Islet of Langerhans (tissue), 1 donor: ENCODE measurements around the gene C1orf159.

Experiments used
- FAIRE-seq: peaks from one replicate; lab custom pipeline; 2011; peaks lifted over from hg19 to GRCh38; lab: Jason Lieb, UNC

C1orf159 gene

GRCh38 chr1:1052003-1052840, 63.7 kb downstream of the C1orf159 start:
- no peak for FAIRE-seq

DNA sequence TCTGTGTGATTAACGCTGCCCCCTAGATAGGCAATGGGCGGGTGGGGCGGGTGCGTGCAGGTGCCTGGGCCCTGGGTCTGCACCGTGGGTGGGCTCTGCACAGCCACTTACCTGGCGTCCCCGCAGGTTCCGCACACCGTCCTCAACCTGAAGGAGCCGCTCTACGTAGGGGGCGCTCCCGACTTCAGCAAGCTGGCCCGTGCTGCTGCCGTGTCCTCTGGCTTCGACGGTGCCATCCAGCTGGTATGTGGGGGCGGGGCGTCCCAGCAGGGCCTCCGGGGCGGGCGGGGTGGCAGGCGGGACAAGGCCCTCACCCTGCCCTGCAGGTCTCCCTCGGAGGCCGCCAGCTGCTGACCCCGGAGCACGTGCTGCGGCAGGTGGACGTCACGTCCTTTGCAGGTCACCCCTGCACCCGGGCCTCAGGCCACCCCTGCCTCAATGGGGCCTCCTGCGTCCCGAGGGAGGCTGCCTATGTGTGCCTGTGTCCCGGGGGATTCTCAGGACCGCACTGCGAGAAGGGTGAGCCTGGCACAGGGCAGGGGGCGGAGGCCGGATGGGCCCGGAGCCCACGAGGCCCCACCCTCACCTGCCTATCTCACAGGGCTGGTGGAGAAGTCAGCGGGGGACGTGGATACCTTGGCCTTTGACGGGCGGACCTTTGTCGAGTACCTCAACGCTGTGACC, 64.6 kb downstream of the C1orf159 start:
- FAIRE-seq: no peak

DNA sequence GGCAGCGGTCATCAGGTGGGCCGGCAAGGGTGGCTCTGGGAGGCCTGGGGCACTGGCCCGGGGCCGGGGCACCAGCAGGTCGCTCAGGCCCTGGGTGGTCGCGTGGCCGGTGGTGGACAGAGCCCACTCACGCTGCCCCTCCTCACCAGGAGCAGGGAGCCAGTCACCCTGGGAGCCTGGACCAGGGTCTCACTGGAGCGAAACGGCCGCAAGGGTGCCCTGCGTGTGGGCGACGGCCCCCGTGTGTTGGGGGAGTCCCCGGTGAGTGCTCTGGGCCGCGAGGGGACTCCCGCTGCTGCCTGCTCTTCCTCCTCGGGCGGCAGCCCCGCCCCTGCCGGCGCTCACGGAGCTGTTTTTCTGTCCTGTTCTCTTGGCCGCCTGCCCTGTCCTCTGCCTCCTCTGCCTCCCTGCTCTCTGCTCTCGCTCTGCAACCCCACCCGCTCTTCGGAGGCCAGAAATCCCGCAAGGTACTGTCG, 65.3 kb downstream of the C1orf159 start:
- FAIRE-seq: no peak

- FAIRE-seq: no peak
Measured at GRCh38 chr1:1049318-1050165, 66.3 kb downstream of the C1orf159 start.

- no peak for FAIRE-seq
Measured at GRCh38 chr1:1048765-1049164, 67.1 kb downstream of the C1orf159 start.

GRCh38 chr1:1047963-1048362, 67.9 kb downstream of the C1orf159 start:
- FAIRE-seq: no peak

DNA sequence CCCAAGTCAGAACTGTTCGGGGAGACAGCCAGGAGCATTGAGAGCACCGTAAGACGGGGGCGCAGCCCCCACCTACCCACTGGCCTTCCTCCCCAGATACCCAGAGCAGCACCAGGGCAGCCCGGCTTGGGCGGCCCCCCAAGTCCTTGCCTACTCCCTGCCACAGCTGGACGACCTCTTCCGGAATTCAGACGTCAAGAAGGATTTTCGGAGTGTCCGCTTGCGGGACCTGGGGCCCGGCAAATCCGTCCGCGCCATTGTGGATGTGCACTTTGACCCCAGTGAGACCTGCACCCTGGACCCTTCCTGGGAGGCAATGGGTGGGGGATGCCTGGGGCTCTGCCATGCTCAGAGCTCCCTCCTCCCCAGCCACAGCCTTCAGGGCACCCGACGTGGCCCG, 68.5 kb downstream of the C1orf159 start:
- FAIRE-seq: no peak

GRCh38 chr1:1046767-1047166, 69.1 kb downstream of the C1orf159 start:
- no peak for FAIRE-seq

DNA sequence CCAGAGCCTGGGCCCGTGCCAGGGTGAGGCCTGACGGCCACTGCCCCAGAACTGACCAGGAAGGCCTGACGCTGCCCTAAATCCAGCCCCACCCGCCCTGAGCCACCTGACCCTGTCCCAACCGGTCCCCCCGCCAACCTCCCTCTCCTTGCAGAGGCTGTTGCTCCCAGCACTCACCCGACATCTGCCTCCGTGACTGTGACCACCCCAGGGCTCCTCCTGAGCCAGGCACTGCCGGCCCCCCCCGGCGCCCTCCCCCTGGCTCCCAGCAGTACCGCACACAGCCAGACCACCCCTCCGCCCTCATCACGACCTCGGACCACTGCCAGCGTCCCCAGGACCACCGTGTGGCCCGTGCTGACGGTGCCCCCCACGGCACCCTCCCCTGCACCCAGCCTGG, 69.6 kb downstream of the C1orf159 start:
- no peak for FAIRE-seq

DNA sequence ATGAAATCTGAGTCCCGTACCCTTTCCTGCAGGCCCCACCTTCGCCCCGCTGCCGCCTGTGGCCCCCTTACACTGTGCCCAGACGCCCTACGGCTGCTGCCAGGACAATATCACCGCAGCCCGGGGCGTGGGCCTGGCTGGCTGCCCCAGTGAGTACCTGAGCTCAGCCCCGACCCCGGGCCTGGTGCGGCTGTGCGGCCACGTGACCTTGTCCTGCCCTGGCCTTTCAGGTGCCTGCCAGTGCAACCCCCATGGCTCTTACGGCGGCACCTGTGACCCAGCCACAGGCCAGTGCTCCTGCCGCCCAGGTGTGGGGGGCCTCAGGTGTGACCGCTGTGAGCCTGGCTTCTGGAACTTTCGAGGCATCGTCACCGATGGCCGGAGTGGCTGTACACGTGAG, 70.8 kb downstream of the C1orf159 start:
- FAIRE-seq: no peak

DNA sequence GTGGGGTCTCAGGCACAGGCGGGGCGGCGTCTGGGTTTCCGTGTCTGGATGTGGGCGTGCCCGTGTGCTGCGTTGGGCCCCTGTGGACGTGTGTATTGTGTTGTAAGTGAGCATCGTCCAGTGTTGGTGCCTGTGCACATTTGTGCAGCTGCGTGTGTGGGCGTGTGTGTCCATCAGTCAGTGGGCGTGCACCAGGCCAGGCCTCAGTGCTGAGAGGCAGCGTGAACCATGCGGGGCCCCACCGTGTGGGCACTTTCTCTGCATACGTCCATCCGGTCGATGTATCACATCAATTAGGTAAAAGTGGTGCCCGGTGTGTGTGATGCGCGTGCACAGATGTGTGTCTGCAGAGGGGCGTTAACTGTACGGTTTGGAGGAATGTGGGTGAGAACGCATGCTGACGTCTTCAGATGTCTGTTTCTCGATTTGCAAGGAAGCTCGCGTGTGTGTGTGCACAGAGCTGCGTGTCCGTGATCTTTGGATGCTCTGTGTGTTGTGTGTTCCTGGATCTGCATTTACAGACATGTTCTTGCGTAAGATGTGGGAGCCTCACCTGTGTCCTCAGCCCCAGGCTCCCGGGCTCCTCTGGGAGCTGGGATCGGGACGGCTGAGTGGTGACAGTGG, 71.3 kb downstream of the C1orf159 start:
- FAIRE-seq: no peak

DNA sequence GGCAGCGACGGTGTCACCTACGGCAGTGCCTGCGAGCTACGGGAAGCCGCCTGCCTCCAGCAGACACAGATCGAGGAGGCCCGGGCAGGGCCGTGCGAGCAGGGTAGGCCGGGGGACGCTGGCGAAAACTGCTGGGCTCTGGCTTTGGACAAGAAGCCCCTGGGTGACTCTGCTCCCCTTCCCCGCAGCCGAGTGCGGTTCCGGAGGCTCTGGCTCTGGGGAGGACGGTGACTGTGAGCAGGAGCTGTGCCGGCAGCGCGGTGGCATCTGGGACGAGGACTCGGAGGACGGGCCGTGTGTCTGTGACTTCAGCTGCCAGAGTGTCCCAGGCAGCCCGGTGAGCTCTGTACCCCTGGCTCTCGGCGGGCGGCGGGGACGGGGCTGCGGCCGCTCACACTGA, 72.0 kb downstream of the C1orf159 start:
- FAIRE-seq: no peak

DNA sequence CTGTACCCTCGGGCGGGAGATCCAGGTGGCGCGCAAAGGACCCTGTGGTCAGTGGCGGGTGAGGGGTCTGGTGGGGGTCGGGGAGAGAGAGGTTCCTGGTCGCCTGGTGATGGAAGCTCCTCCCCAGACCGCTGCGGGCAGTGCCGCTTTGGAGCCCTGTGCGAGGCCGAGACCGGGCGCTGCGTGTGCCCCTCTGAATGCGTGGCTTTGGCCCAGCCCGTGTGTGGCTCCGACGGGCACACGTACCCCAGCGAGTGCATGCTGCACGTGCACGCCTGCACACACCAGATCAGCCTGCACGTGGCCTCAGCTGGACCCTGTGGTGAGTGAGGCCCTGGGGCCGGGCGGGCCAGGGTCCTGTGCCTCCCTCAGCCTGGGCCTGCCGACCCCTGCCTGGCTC, 72.5 kb downstream of the C1orf159 start:
- no peak for FAIRE-seq

- no peak for FAIRE-seq
Measured at GRCh38 chr1:1042835-1043234, 73.1 kb downstream of the C1orf159 start.

- no peak for FAIRE-seq
Measured at GRCh38 chr1:1041873-1042272, 74.0 kb downstream of the C1orf159 start.

- no peak for FAIRE-seq
Measured at GRCh38 chr1:1041092-1041523, 74.8 kb downstream of the C1orf159 start.

GRCh38 chr1:1040004-1040991, 75.6 kb downstream of the C1orf159 start:
- no peak for FAIRE-seq

- FAIRE-seq: no peak
Measured at GRCh38 chr1:1039145-1039910, 76.6 kb downstream of the C1orf159 start.

DNA sequence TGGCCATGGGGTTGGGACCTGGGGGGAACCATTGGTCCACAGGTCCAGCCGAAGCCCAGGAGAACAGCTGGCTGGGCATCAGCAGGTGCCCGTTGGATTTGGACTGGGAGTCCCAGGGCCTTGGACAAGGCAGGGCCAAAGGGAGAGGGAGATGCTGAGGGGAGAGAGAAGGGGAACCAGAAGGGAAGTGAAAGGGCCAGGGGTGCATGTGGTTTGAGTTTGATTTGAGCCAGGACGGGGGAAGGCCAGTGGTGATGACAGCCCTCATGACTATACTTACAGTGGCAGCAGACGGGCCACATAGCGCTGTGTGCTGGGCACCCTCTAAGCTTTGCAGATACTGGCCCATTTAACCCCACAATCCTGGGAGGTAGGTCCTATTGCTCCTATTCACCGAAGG, 77.2 kb downstream of the C1orf159 start:
- FAIRE-seq: no peak
